Tibial artery (tissue), 4 donors: Measurements from ENCODE around the gene KCNRG.
"Not testable (repeated sequence)": the region's sequence is repeated elsewhere in the genome, so short reads cannot be mapped to it uniquely, and the experiment has no call there.

Experiments used
- DNase-seq, 2 donors: peaks; one replicate each; pipeline ENCODE4 v3.0.0-alpha.2; 2019
- H3K27ac ChIP-seq, 2 donors: fragments of 200-600 bp; sonication (generic) in 1 of 2; 1 replicate in 1 of 2; 2 replicates in 1 of 2; pipeline ENCODE4 v1.5.1; 2018 to 2019; ENCODE audit warnings: mild to moderate bottlenecking in 1 of 2
- H3K27me3 ChIP-seq, 2 donors: fragments of 200-600 bp; sonication (generic) in 1 of 2; one replicate each; pipeline versions ENCODE4 v1.5.1 to v1.6.0; 2016 to 2019
- H3K36me3 ChIP-seq, 3 donors: fragments of 200-600 bp; sonication (generic) in 2 of 3; one replicate each; pipeline ENCODE4 v1.5.1; 2016 to 2019; ENCODE audit warnings: mild to moderate bottlenecking in 2 of 3
- H3K4me1 ChIP-seq, 4 donors: fragments of 200-600 bp; sonication (generic) in 2 of 4; 1 replicate in 3 of 4; 2 replicates in 1 of 4; pipeline ENCODE4 v1.5.1; 2016 to 2019
- H3K4me3 ChIP-seq, 2 donors: fragments of 200-600 bp; sonication (generic) in 1 of 2; 1 replicate in 1 of 2; 2 replicates in 1 of 2; pipeline ENCODE4 v1.5.1; 2018 to 2019; ENCODE audit warnings: mild to moderate bottlenecking in 2 of 2
- H3K9me3 ChIP-seq, 3 donors: fragments of 200-600 bp; sonication (generic) in 1 of 3; one replicate each; pipeline ENCODE4 v1.5.1; 2016 to 2019
- intact Hi-C: fragments of 100-400 bp; cut with DNase I; formaldehyde crosslinking; loops from one replicate; pipeline ENCODE4 v1.15.0; 2023; ENCODE audit warnings: low total_unique reads
- TF ChIP-seq, protein P1 (sequence below), 2 experiments: fragments of 200-600 bp in 1 of 2; fragments of 450-650 bp in 1 of 2; IDR thresholded peaks; one replicate each; pipeline ENCODE4 v1.5.1; 2017 to 2019; ENCODE audit warnings: antibody characterized with exemption in 2 of 2, mild to moderate bottlenecking in 1 of 2, moderate library complexity in 1 of 2

Gene KCNRG

DNA sequence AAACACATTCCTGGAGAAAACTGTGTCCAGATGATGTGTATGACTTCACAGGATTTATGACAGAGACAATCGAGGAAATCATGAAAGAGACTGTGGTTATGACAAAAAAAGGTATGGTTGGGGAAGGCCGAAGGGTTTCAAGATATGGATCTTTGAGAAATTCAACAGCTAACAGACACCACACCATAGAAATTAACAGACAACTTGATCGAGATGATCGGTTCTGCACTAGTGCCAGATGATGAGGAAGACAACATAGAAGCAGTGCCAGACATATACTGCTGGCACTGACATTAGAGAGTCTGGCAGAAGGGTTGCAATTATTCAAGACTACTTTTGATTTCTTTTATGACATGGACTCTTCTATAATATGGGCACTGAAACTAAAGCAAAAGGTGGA, 37.2 kb downstream of the KCNRG start:
- TF ChIP-seq, protein P1, sequence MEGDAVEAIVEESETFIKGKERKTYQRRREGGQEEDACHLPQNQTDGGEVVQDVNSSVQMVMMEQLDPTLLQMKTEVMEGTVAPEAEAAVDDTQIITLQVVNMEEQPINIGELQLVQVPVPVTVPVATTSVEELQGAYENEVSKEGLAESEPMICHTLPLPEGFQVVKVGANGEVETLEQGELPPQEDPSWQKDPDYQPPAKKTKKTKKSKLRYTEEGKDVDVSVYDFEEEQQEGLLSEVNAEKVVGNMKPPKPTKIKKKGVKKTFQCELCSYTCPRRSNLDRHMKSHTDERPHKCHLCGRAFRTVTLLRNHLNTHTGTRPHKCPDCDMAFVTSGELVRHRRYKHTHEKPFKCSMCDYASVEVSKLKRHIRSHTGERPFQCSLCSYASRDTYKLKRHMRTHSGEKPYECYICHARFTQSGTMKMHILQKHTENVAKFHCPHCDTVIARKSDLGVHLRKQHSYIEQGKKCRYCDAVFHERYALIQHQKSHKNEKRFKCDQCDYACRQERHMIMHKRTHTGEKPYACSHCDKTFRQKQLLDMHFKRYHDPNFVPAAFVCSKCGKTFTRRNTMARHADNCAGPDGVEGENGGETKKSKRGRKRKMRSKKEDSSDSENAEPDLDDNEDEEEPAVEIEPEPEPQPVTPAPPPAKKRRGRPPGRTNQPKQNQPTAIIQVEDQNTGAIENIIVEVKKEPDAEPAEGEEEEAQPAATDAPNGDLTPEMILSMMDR (IDR thresholded peaks at IDR 0.05): no peak
- DNase-seq: no peak
- H3K36me3 ChIP-seq: peaks cover 0 to 12% (median 1%) of the 10 kb centered on the region in 3 donors
- H3K4me3 ChIP-seq: no peak overlapping the region
- no peaks in the 10 kb centered on the region for H3K9me3 ChIP-seq
- no peaks in the 10 kb centered on the region for H3K4me1 ChIP-seq
- no peak overlapping the region for H3K27ac ChIP-seq
- no peaks in the 10 kb centered on the region for H3K27me3 ChIP-seq
- intact Hi-C loops: no loop called here

DNA sequence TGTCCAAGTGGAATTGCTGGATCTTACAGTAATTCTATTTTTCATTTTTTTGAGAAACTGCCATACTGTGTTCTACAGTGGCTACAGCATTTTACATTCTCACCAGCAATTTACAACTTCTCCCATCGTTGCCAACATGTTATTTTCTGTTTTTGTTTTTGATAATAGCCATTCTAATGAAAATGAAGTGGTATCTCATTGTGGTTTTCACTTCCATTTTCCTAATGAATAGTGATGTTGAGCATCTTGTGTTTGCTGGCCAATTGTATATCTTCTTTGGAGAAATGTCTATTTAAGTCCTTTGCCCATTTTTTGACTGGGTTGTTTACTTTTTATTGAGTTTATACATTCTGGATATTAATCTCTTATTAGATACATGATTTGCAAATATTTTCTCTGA, 38.6 kb downstream of the KCNRG start:
- TF ChIP-seq, protein P1 (IDR thresholded peaks at IDR 0.05): no peak
- H3K27me3 ChIP-seq: no peaks in the 10 kb centered on the region
- no peaks in the 10 kb centered on the region for H3K9me3 ChIP-seq
- H3K36me3 ChIP-seq: peaks cover 0 to 12% (median 0%) of the 10 kb centered on the region in 3 donors
- no peaks in the 10 kb centered on the region for H3K4me1 ChIP-seq
- DNase-seq: no peak
- intact Hi-C loops: no loop called here
- H3K27ac ChIP-seq: no peak overlapping the region
- H3K4me3 ChIP-seq: no peak overlapping the region

DNA sequence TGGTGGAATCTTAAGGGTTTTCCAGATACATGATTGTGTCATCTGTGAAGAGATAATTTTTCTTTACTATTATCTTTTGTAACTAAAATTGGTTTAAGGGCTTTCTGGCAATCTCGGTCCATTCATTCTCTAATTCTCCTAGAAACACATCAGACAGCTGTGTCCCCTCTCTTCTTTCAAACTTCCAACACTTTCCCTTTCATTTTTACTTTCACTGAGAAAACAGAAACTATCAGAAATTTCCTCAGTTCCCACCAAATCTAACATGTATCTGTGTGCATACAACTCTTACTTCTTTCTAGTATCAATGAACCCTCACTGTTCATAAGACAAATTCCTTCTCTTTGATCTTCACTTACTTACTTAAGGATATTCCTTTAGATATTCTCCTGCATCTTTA, 40.2 kb downstream of the KCNRG start:
- DNase-seq: no peak
- Histone ChIP-seq H3K27ac (no peak overlapping the region), H3K4me1 (no peaks in the 10 kb centered on the region), H3K9me3 (no peaks in the 10 kb centered on the region), H3K36me3 (peaks cover 0 to 12% (median 0%) of the 10 kb centered on the region in 3 donors), H3K27me3 (no peaks in the 10 kb centered on the region), H3K4me3 (no peak overlapping the region)
- TF ChIP-seq, protein P1 (IDR thresholded peaks at IDR 0.05): no peak
- intact Hi-C loops: no loop called here

DNA sequence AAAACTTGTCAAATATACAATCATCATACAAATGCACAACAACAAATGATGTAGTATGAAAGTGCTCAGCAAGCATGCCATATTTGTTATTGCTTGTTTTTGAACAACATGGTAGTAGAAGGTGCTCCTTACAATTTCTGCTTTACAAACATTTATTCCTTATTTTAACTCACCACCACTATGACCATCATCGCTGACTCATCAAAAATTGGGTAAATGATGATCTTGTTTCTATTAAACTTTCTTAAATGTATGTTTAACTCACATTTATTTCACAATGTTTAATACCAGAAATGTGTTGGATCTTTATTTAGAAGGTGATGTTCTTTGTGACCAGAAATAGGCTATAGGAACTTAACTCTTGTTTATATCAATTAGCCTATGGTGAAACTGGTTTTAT, 45.5 kb downstream of the KCNRG start:
- peaks cover 0 to 2% (median 0%) of the 10 kb centered on the region in 4 donors for H3K4me1 ChIP-seq
- no peak for DNase-seq
- intact Hi-C loops: no loop called here
- no peak overlapping the region for H3K4me3 ChIP-seq
- H3K36me3 ChIP-seq: peaks cover 0 to 5% (median 3%) of the 10 kb centered on the region in 3 donors
- no peaks in the 10 kb centered on the region for H3K27me3 ChIP-seq
- no peak overlapping the region for H3K27ac ChIP-seq
- TF ChIP-seq, protein P1 (IDR thresholded peaks at IDR 0.05): no peak
- no peaks in the 10 kb centered on the region for H3K9me3 ChIP-seq

DNA sequence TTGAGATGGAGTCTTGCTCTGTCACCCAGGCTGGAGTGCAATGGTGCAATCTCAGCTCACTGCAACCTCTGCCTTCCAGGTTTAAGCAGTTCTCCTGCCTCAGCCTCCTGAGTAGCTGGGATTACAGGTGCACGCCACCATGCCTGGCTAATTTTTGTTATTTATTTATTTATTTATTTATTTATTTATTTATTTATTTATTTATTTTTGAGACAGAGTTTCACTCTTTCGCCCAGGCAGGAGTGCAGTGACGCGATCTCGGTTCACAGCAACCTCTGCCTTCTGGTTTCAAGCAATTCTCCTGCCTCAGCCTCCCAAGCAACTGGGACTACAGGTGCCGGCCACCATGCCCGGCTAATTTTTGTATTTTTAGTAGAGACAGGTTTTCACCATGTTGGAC, 47.1 kb downstream of the KCNRG start:
- H3K4me1 ChIP-seq, H3K4me3 ChIP-seq, H3K36me3 ChIP-seq, H3K27me3 ChIP-seq, DNase-seq, H3K9me3 ChIP-seq, H3K27ac ChIP-seq, intact Hi-C loops: not testable (repeated sequence)

DNA sequence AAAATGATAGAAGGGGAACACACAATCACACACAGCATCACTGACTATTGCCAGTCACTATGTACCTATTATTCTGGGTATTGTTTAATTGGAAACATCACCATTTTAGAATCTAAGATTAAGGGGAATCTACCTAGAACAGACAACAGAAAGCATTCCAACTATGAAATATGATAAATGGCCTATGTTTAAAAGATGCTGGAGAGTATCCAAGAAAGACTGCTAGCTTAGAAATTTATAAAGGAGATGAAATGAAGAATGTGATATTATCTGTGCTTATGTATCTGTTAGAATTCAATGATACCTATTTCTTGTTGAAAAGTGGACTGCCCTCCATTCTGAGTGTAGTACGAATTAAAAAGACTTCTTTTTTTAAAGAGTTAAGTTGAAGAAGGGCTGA, 50.5 kb downstream of the KCNRG start:
- intact Hi-C loops: loop anchor here (5.0 kb wide), 1 partner anchor 128 kb away; the partner anchor contains the start of gene SPRYD7
- Histone ChIP-seq H3K36me3 (peaks cover 4 to 10% (median 5%) of the 10 kb centered on the region in 3 donors), H3K27ac (no peak overlapping the region), H3K4me1 (peaks cover 0 to 37% (median 8%) of the 10 kb centered on the region in 4 donors), H3K27me3 (no peaks in the 10 kb centered on the region), H3K9me3 (no peaks in the 10 kb centered on the region), H3K4me3 (no peak overlapping the region)
- TF ChIP-seq, protein P1 (IDR thresholded peaks at IDR 0.05): no peak
- no peak for DNase-seq
